B cell (primary cell): Measurements from ENCODE around the gene HIPK4. TPM values are rescaled to one million over a fixed set of nuclear protein-coding genes. Genes with fewer than 3 reads are reported as not detected.

Experiments
- ATAC-seq: fragments of 200-7000 bp; cut with Tn5 transposase; one replicate; pipeline ENCODE4 v1.10.0; 2021; ENCODE audit warnings: low read depth, mild to moderate bottlenecking, moderate number of reproducible peaks, moderate library complexity
- CTCF ChIA-PET: fragments of 350-600 bp; sonication (Branson Sonifier 250); formaldehyde crosslinking; loops from one replicate; lab custom pipeline; 2021; ENCODE audit warnings: antibody characterized with exemption, inconsistent platforms; lab: Charles Lee
- POLR2A ChIA-PET: fragments of 350-600 bp; sonication (Branson Sonifier 250); formaldehyde crosslinking; loops from one replicate; lab custom pipeline; 2021; ENCODE audit warnings: antibody characterized with exemption; lab: Charles Lee
- DNase-seq: peaks from one replicate; pipeline ENCODE4 v3.0.0; 2013
- H2AFZ ChIP-seq: 2 replicates; pipeline ENCODE4 v1.6.1; 2012; ENCODE audit warnings: mild to moderate bottlenecking, low read depth, low read length; ENCODE audit not compliant: insufficient read depth, poor library complexity, severe bottlenecking
- H3K27ac ChIP-seq, 2 donors: 1 replicate in 1 of 2; 2 replicates in 1 of 2; pipeline ENCODE4 v1.5.1; 2012 to 2013; ENCODE audit warnings: low read length in 2 of 2, mild to moderate bottlenecking in 2 of 2, moderate library complexity in 1 of 2
- H3K27me3 ChIP-seq, 4 experiments: fragments of 200-600 bp in 1 of 4; sonication (generic) in 1 of 4; replicated peaks in 1 of 4; 1 replicate in 2 of 4; 2 replicates in 2 of 4; pipeline versions ENCODE4 v1.6.1 to v1.7.0; 2013 to 2016; ENCODE audit warnings: low read length in 3 of 4, mild to moderate bottlenecking in 2 of 4, mixed read lengths in 1 of 4, moderate library complexity in 1 of 4; ENCODE audit not compliant: insufficient read depth in 4 of 4, control insufficient read depth in 3 of 4; ENCODE audit errors: control extremely low read depth in 1 of 4
- H3K36me3 ChIP-seq, 2 experiments: replicated peaks in 1 of 2; 1 replicate in 1 of 2; 2 replicates in 1 of 2; pipeline versions ENCODE4 v1.6.1 to v1.7.1; 2013; ENCODE audit warnings: low read length in 1 of 2; ENCODE audit not compliant: insufficient read depth in 2 of 2, control insufficient read depth in 1 of 2; ENCODE audit errors: control extremely low read depth in 1 of 2, extremely low read depth in 1 of 2
- H3K4me1 ChIP-seq, 2 donors: fragments of 200-600 bp in 1 of 2; sonication (generic) in 1 of 2; 1 replicate in 1 of 2; 2 replicates in 1 of 2; pipeline versions ENCODE4 v1.5.1 to v1.6.1; 2013 to 2017; ENCODE audit warnings: low read length in 2 of 2; ENCODE audit not compliant: control insufficient read depth in 2 of 2, insufficient read depth in 2 of 2
- H3K4me2 ChIP-seq: replicated peaks from 2 replicates; pipeline ENCODE3; 2012; ENCODE audit warnings: mild to moderate bottlenecking, low read depth, low read length; ENCODE audit not compliant: poor library complexity, severe bottlenecking
- H3K4me3 ChIP-seq, 5 experiments: fragments of 200-600 bp in 1 of 5; sonication (generic) in 1 of 5; 1 replicate in 3 of 5; 2 replicates in 2 of 5; pipeline versions ENCODE4 v1.5.1 to v1.7.0; 2011 to 2016; ENCODE audit warnings: low read length in 4 of 5, mild to moderate bottlenecking in 4 of 5, low read depth in 2 of 5, control low read depth in 1 of 5, moderate library complexity in 1 of 5; ENCODE audit not compliant: insufficient read depth in 1 of 5; ENCODE audit errors: control extremely low read depth in 1 of 5, extremely low read depth in 1 of 5
- H3K79me2 ChIP-seq: fragments of 200-600 bp; sonication (generic); one replicate; pipeline ENCODE4 v1.6.0; 2016; ENCODE audit warnings: low read length; ENCODE audit not compliant: control insufficient read depth, insufficient read depth
- H3K9ac ChIP-seq: fragments of 200-600 bp; sonication (generic); 2 replicates; pipeline ENCODE4 v1.6.1; 2017; ENCODE audit warnings: mild to moderate bottlenecking, low read length, moderate library complexity
- H3K9me3 ChIP-seq, 3 donors: one replicate each; pipeline versions ENCODE4 v1.6.1 to v1.7.1; 2013; ENCODE audit warnings: low read length in 2 of 3; ENCODE audit not compliant: control insufficient read depth in 2 of 3, insufficient read depth in 1 of 3; ENCODE audit errors: control extremely low read depth in 1 of 3
- H4K20me1 ChIP-seq: 2 replicates; pipeline ENCODE4 v1.6.0; 2012; ENCODE audit warnings: mild to moderate bottlenecking, low read length; ENCODE audit not compliant: insufficient read depth, control insufficient read depth, poor library complexity, severe bottlenecking
- H3K27ac Mint-ChIP-seq: one replicate; pipeline ENCODE4 v1.8.0; 2021; ENCODE audit warnings: mixed read lengths
- H3K27me3 Mint-ChIP-seq: one replicate; pipeline ENCODE4 v1.8.0; 2021; ENCODE audit warnings: mixed read lengths
- H3K4me1 Mint-ChIP-seq: one replicate; pipeline ENCODE4 v1.8.0; 2021; ENCODE audit warnings: mixed read lengths
- H3K4me3 Mint-ChIP-seq: one replicate; pipeline ENCODE4 v1.8.0; 2021; ENCODE audit warnings: mixed read lengths
- H3K9me3 Mint-ChIP-seq: one replicate; pipeline ENCODE4 v1.8.0; 2022; ENCODE audit warnings: mixed read lengths; ENCODE audit not compliant: insufficient read depth
- CTCF ChIP-seq: fragments of 200-600 bp; IDR thresholded peaks from one replicate; pipeline ENCODE4 v1.8.0; 2022; ENCODE audit warnings: antibody characterized with exemption, mild to moderate bottlenecking
- EZH2 ChIP-seq: IDR thresholded peaks from 2 replicates; pipeline ENCODE4 v1.6.1; 2012; ENCODE audit warnings: borderline replicate concordance, low read depth, mild to moderate bottlenecking, moderate library complexity, low read length; ENCODE audit not compliant: insufficient read depth, poor library complexity, severe bottlenecking
- WGBS: methylation state at CpG from one replicate; pipeline ENCODE4 v1.1.5; 2013; ENCODE audit warnings: missing lambda C conversion rate; ENCODE audit not compliant: insufficient coverage; 5-methylcytosine and 5-hydroxymethylcytosine counted together
- intact Hi-C: fragments of 100-400 bp; cut with micrococcal nuclease; formaldehyde crosslinking; loops from one replicate; pipeline ENCODE4 v1.10.0; 2022
- polyA plus RNA-seq: library from polyadenylated mRNA; depleted of rRNA; stranded (reverse); fragments of >200 nt; gene quantifications from 2 replicates; pipeline ENCODE4 v1.2.3, GENCODE V29; 2012
- total RNA-seq, 2 donors: library from RNA; stranded (reverse); fragments of 120-200 nt in 1 of 2; gene quantifications; 1 replicate in 1 of 2; 2 replicates in 1 of 2; pipeline versions ENCODE4 v1.2.3 to v1.2.4, GENCODE V29; 2013 to 2022

HIPK4 gene
- total and polyA plus RNA-seq, 2 donors (not counting 1 experiment from before 2014, with no cell fraction given): 0.04 to 0.20 TPM

- 95% methylated on average over 2 of the region's 2 CpGs for WGBS
- intact Hi-C loops: no loop called here
- H3K9ac ChIP-seq: no peak overlapping the region
- Mint-ChIP-seq H3K4me1 (peaks cover 20% of the 10 kb centered on the region), H3K9me3 (no peaks in the 10 kb centered on the region), H3K27me3 (no peaks in the 10 kb centered on the region), H3K4me3 (no peak overlapping the region), H3K27ac (no peak overlapping the region)
- no peaks in the 10 kb centered on the region for H4K20me1 ChIP-seq
- H3K9me3 ChIP-seq: no peaks in the 10 kb centered on the region
- no peaks in the 10 kb centered on the region for H3K79me2 ChIP-seq
- no peak overlapping the region for H2AFZ ChIP-seq
- POLR2A ChIA-PET: no interaction called here
- H3K4me3 ChIP-seq: no peak overlapping the region
- H3K36me3 ChIP-seq: no peaks in the 10 kb centered on the region
- CTCF ChIA-PET: interaction anchor here (0.6 to 0.9 kb wide), 2 partner anchors 81 to 242 kb away, joined by 4 read pairs; no protein-coding TSS in a partner anchor
- peaks cover 0 to 2% (median 0%) of the 10 kb centered on the region in 4 experiments for H3K27me3 ChIP-seq
- ATAC-seq (no peak), DNase-seq (no peak)
- H3K4me1 ChIP-seq: peaks cover 12 to 23% of the 10 kb centered on the region in 2 donors
- H3K27ac ChIP-seq: no peak overlapping the region
- no peak overlapping the region for H3K4me2 ChIP-seq
- TF ChIP-seq CTCF (no peak), EZH2 (no peak)
Observed at GRCh38 chr19:40415768-40416167, 25.8 kb upstream of the HIPK4 start.
